Stimulated activated CD4-positive, alpha-beta T cell treated with anti-CD3 and anti-CD28 coated beads, Interleukin-15, amount 100 ng/mL, for 1 hour (primary cell): ENCODE data around the gene SYNPR.
"Not testable (repeated sequence)": the region's sequence is repeated elsewhere in the genome, so short reads cannot be mapped to it uniquely, and the experiment has no call there.

Source experiments
- DNase-seq, 2 donors: peaks; one replicate each; pipeline ENCODE4 v3.0.0-alpha.2; 2020; ENCODE audit warnings: low read depth in 1 of 2, low spot score in 1 of 2

The SYNPR gene

DNA sequence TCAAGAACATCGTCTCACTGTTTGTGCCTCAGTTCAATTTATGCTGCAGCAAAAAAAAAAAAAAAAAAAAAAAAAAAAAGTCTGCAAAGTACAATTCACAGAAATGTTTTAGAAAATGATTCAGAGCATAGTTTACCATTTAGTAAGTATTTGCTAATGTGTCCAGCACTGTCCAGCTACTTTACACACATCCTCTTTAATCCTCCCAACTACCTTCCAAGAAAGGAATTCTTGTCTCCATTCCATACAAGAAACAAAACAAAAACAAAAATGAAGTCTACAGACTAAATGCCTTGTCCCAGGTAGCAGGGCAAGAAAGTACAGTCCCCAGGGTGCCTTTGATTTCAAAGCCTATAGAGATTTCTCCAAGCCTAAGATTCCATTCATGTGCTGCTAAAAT, 335.5 kb downstream of the SYNPR start:
- DNase-seq, result no peak

DNA sequence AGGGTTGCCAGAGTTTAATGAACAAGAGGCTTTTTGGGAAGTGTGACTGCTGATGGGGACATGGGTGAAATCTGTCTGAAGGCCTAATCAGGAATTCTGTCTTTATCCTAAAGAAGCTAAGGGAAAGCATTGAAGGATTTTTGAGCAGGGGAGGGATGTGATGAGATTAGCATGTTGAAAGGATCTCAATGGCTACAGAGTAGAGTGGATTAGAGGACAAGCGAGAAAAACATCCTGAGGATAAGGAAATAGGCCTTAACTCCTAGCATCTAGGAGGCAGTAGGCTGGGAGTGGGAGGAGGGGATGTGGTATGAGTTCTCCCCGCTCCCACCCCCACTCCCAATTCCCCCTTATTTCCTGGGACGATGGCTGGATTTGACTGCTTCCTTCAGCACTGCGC, 339.3 kb downstream of the SYNPR start:
- DNase-seq, result no peak

DNA sequence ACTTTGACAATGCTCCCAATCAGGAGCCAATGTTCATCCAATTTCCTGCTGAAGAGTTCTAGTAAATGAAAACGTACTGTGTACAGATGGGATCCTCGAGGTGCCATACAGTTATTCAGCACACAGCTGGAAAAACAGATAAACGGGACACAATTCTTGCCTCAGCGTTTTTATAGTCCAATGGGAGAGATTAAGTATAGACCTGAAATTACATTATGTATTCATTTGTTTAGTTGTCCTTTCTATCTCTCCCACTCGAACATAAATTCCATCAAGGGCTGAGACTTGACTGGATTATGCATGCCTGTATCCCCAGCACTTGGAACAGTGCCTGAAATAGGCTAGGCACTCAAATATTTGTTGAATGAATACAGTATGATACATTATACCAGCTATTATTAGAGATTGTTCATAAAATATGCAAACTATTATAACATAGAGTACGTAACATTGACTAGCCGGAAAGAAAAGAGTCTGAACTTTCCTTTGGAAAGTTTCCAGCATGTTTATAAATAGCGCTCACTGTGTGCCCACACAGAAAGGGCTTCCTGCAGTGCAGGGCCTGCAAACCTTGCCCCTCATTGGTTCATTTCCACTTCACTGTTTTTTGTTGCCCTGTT, 346.9 kb downstream of the SYNPR start:
- no peak for DNase-seq

DNA sequence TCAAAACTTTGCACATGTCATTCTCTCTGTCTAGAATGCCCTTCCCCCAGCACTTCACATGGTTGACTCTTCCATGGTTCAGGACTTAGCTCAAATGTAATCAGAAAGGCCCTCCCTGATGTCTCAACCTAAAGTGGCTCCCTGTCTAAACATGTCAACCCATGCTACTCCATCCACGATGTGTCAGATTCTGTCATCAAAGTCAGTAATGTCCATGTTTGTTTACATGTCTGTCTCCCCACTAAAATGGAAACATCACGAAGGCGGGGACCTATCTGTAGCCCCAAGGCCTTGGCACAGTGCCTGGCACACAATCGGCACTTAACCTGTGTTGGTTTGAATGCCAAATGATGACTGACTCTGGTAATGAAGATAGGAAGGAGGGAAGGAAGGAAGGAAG, 353.6 kb downstream of the SYNPR start:
- DNase-seq, result no peak

DNA sequence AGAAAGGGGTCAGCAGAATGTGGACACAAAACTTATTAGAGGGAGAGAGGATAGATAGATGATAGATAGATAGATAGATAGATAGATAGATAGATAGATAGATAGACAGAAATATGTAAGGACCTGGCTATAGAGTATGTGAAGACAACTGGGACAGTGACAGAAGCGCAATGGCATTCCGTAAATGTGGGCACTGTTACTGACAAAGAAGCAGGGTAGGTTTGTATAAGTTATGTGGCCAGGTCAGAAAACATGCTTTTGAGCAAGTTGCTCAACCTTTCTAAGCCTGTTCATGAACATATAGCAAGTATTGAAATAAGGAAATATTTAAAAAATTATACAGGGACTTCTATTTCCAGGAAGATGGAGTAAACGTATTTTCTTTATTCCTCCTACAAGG, 357.1 kb downstream of the SYNPR start:
- DNase-seq, result no peak

DNA sequence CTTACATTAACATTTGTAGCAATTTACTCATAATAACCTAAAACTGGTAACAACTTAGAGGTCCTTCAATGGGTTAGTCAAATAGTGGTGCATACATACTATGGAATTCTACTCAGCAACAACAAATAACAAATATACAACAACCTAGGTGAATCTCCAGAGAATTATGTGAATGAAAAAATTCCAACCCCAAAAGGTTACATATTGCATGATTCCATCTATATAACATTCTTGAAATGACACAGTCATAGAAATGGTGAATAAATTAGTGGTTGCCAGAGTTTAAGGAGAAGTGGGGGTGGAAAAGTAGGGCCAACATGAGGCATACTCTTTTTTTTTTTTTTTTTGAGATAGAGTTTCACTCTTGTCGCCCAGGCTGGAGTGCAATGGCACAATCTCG, 361.7 kb downstream of the SYNPR start:
- DNase-seq, result no peak

DNA sequence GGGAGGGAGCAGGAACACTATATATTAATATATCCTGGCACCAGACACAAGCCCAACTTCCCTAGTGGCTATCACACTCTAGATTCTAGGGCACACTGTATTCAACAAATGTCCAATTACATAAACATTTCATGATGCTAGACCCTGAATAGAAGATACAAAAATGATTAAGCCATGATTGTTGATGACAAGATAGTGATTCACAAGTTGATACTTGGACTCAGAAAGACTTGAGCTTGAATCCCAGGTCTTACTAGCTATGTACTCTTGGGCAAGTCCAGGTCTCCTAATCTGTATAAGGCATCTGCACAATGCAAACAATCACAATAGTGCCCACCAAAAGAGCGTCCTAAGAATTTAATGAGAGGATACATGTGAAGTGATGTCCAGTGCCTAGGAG, 364.4 kb downstream of the SYNPR start:
- no peak for DNase-seq

DNA sequence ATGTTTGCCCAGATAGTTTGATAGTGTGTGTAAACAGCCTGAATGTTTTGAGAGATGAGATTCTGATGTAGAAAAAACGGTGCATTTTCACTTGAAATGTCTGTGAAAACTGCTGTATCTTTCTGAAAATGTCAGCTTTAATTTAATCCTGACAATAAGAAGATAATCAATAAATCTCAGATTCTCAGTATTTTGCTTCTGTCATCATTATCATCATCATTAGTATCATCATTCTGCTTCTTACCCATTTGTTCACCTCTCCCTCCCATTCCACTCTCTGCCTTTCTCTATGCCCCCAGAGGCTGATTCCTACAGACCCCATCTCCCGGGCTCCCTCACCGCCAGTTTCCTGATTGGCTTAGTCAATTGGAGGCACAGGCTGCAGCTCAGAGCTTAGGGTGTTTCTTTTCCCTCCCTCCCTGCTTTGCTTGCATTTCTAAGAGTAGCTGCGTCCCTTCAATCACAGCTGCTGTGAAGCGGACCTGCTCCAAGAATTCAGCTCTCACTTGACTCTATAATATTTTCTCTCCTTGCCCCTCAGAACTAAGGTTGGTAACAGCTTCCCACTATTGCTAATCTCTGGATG, 366.2 kb downstream of the SYNPR start:
- no peak for DNase-seq

DNA sequence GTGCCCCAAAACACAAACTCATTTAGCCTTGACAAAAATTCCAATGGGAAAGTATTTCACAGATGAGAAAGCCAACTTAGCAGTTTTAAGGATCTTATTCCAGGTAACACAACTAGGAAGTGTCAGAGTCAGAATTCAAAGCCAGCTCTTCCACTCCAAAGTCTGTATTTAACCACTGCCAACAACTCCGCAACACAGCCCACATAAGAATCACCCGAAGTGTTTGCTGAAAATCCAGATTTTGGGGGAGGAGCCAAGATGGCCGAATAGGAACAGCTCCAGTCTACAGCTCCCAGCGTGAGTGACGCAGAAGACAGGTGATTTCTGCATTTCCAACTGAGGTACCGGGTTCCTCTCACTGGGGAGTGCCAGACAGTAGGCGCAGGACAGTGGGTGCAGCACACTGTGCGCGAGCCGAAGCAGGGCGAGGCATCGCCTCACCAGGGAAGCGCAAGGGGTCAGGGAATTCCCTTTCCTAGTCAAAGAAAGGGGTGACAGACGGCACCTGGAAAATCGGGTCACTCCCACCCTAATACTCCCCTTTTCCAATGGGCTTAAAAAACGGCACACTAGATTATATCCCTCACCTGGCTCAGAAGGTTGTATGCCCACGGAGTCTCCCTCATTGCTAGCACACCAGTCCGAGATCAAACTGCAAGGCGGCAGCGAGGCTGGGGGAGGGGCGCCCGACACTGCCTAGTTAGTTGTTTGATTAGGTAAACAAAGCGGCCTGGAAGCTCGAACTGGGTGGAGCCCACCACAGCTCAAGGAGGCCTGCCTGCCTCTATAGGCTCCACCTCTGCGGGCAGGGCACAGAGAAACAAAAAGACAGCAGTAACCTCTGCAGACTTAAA, 367.0 kb downstream of the SYNPR start:
- DNase-seq, result not testable (repeated sequence)

DNA sequence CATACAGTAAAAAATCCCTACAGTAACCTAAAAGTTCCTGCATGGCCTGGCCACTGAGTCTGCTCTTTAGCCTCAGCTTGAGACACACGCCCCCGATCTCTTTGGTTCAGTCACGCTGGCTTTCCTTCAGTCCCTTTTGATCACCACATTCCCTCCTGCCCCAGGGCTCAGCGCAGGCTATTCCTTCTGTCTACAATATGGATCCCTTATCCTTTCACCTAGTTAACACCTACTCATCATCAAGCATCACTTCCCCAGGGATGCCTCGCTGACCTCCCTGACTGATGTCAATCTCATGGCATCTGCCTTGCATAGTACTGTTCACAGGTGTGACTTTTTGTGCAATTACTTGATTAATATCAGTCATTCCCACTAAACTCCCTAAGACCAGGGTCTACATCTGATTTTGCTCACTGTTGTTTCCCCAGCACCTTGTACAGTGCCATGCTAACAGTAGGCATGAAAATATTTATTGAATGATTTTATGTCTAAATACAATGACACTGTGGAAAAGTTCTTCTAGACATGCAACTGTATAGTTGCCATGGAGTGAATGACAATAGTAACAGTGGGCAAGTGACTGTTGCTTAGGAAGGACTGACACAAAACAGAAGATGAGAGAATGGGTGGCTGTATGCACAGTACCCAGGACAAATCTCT, 374.1 kb downstream of the SYNPR start, which contains the start of gene SNTN:
Gene SNTN (plus strand): TSS at position 610 of the 660 bp plus-strand sequence. CDS start 13 bp downstream, at position 623.
- DNase-seq, result no peak

DNA sequence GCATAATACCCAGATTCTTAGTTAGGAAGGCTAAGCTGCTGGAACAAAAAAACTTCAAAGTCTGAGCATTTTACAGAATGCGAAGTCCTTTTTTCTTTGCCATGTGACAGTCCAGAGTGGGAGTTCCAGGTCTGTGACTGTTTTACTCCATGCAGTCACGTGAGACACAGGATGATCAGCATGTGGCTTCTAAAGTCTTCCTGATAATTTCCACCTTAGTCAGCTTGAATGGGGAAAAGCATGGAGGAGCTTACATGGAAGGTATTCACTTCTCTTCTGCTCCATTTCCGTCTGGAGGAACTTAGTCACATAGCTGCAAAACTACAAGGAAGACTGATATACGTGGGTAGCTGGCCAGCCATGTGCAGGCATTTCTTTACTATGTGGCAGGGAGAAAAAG, 376.1 kb downstream of the SYNPR start:
- no peak for DNase-seq

DNA sequence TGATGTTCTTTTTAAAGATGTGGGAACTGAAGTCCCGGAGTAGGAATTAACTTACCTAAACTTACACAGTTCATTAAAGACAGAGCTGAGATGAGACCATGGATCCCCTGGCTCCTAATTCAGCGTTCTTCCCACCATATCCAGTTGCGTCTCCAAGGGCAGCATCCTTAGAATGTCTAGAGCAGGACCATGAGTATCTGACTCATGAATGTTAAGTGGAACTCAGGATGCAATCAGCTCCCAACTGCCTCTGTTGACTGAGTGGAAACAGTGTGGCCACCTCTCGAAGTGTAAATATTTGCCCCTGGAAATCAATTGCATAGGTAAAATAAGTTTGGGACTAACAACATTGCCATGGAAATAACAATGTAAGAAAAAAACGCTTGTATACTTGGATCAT, 376.8 kb downstream of the SYNPR start:
- DNase-seq, result no peak

DNA sequence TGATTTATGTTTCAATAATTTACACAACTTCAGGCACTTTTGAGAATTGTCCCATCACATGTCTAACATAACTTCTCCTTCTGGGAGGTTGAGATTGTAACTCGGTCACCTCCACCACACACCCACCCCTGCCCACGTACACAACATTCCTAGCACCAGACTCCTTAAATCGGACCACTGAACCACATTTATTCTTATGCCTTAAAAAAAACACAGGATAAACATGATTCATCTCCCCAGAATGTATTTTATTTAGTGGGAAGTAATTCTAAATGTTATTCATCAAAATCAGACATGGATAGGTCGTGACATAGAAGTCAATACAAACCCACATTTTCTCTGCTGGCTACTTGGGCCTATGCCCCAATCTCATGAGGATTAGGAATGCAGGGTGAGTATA, 377.4 kb downstream of the SYNPR start:
- DNase-seq, result no peak

DNA sequence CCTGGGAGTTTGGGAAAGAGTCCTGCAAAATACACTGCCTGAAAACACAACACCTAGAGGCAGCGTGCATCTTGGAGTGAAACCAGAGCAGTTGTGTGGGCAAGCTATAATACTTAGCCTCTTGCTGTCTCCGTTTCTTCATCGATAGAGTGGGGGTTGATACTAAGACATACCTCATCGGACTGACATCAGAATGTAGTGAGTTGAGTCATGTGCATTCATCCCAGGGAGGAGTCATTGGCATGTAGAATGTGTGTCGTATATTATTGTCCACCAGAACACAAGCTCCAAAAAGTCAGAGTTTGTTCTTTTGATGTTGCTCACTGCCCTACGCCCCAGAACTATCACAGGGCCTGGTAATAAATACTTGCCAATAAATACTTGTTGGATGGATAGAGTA, 378.7 kb downstream of the SYNPR start:
- no peak for DNase-seq

DNA sequence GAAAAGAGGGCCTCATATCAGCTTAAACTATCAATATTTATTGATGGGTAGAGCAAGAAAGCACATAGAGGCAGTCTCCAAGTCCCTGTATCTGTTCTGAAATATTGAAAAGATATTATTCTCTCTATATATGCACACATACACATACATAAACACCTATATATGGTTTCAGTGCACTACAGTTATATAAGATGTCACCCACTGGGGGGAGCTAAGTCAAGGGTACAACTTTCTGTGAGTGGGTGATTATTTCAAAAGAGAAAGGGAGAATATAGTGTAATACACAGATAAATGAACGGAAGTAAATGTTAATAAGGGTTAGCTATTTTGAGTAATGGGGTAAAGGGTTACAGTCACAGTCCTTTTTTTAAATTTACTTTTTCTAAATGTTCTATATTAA, 383.1 kb downstream of the SYNPR start:
- DNase-seq, result no peak

DNA sequence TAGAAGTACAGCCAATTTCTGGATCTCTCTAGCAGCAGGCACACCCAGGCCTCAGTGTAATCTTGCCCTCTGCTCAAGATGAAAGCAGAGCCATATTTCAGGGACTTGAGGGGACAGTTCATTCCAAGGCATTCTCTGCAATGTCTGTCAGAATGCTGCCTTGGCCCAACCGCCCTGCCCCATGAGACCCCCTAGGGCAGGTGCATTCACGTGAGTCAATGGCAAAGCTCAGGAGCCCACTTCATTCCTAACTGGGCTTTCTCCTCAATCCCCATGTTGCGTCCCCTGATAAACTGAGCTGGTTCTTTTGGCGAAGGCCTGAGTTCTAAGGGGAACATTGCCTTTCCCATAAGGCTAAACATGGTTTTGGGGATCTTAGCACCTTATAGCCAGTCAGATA, 383.9 kb downstream of the SYNPR start:
- no peak for DNase-seq

DNA sequence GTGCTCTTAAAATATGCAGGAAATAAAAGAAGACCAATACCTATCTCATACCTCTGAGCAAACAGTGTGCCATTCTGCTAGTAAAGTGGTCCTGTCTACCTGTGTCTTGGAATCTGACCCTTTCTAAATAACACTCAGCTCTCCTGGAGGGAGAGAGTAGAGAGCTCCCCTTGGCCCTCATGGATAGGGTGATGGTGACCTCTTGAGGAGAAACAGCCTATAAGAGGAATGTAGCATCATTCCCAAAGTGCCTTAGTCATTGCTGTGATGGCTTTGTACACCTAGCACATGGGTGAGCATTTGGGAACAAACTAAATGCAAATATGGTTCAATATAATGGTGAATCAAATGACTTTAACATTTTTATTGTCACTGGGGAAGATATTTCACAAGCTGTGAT, 384.4 kb downstream of the SYNPR start:
- no peak for DNase-seq
